HG02870 (cell line): Measurements from ENCODE around the gene SESTD1.
A peak's percentile ranks its signal among the peaks of the same experiment; 100 is the strongest.

Experiments used
- ATAC-seq: cut with Tn5 transposase; IDR thresholded peaks from one replicate; pipeline ENCODE4 v1.9.1; 2021; ENCODE audit warnings: mild to moderate bottlenecking, moderate library complexity; ENCODE audit not compliant: unreplicated experiment

Gene SESTD1

GRCh38 chr2:179264368-179265081 lies at the start of gene SESTD1:
SESTD1 (minus strand) TSS chr2:179264832; CDS start chr2:179191841, 72,991 bp downstream.
- peak; percentile 47 for ATAC-seq

GRCh38 chr2:179313057-179313456 lies 48.4 kb upstream of the SESTD1 start:
- ATAC-seq, result no peak

- no peak for ATAC-seq
These were observed 46.5 kb upstream of the SESTD1 start for GRCh38 chr2:179311101-179311500.

GRCh38 chr2:179307616-179308371 lies 43.2 kb upstream of the SESTD1 start:
- ATAC-seq, result no peak

GRCh38 chr2:179305125-179305524 lies 40.5 kb upstream of the SESTD1 start:
- ATAC-seq, result no peak

GRCh38 chr2:179304424-179304823 lies 39.8 kb upstream of the SESTD1 start:
- ATAC-seq, result no peak

GRCh38 chr2:179302764-179303571 lies 38.3 kb upstream of the SESTD1 start:
- ATAC-seq, result no peak

- ATAC-seq, result no peak
These were observed 37.5 kb upstream of the SESTD1 start for GRCh38 chr2:179302149-179302548.

GRCh38 chr2:179298666-179299065 lies 34.0 kb upstream of the SESTD1 start:
- no peak for ATAC-seq

- ATAC-seq, result no peak
These were observed 33.3 kb upstream of the SESTD1 start for GRCh38 chr2:179297927-179298326.

GRCh38 chr2:179290329-179290728 lies 25.7 kb upstream of the SESTD1 start:
- ATAC-seq, result no peak

GRCh38 chr2:179285060-179285459 lies 20.4 kb upstream of the SESTD1 start:
- ATAC-seq, result no peak

- ATAC-seq, result no peak
These were observed 13.0 kb upstream of the SESTD1 start for GRCh38 chr2:179277429-179278196.

- ATAC-seq, result no peak
These were observed 10.8 kb upstream of the SESTD1 start for GRCh38 chr2:179275253-179276012.

GRCh38 chr2:179274749-179275148 lies 10.1 kb upstream of the SESTD1 start:
- peak; percentile 82 for ATAC-seq

- no peak for ATAC-seq
These were observed 8.9 kb upstream of the SESTD1 start for GRCh38 chr2:179273461-179273962.

- no peak for ATAC-seq
These were observed 8.0 kb upstream of the SESTD1 start for GRCh38 chr2:179272406-179273192.

GRCh38 chr2:179270689-179271088 lies 6.1 kb upstream of the SESTD1 start:
- ATAC-seq, result no peak
